ENCODE measurements around the gene MAP1LC3B.

- TF ChIP-seq CTCF (IDR thresholded peaks at IDR 0.05) (no peak), POLR2A (IDR thresholded peaks at IDR 0.05) (no peak)
Observed at GRCh38 chr16:87422106-87422505, 30.0 kb downstream of the MAP1LC3B start.

Measured in uterus (tissue), 2 donors.